ENCODE measurements around the gene RHCE. TPM values are rescaled to one million over a fixed set of nuclear protein-coding genes. Genes with fewer than 3 reads are reported as not detected.

Gene RHCE
- total and polyA plus RNA-seq, 9 of the 15 experiments (the other 6 are each of a cell fraction or from before 2014, with no cell fraction given) = 5.4 to 31.5 (median 12.6) TPM

- DNase-seq (ENCODE audit: extremely low read depth in 1 of 4, low spot score in 3 of 4) (no peak), FAIRE-seq (no peak), ATAC-seq (no peak)
- peaks cover 68% of the 10 kb centered on the region for H3K79me2 ChIP-seq (ENCODE audit: control insufficient read depth, insufficient read depth, low read length)
- H2AFZ ChIP-seq (ENCODE audit: low read depth, low read length) = peak overlapping the region; percentile 92; the same call in 1 of the 2 replicates
- TF ChIP-seq CCAR2 (IDR thresholded peaks at IDR 0.05; ENCODE audit: low read depth, low read length) (no peak), FOXK2 (conservative IDR thresholded peaks at IDR 0.05 in 1 of 2, IDR thresholded peaks at IDR 0.05 in 1 of 2; ENCODE audit: low read depth in 2 of 2) (0 out of 4 replicates have a peak, but pooled peaks of 1 of the 2 experiments have one; percentile 9), FOXA1 (IDR thresholded peaks at IDR 0.05; ENCODE audit: borderline replicate concordance) (no peak), ZNF212 (CRISPR knock-in tag; IDR thresholded peaks at IDR 0.05) (no peak), CHD2 (IDR thresholded peaks at IDR 0.05; ENCODE audit: low read depth, low read length) (no peak), SMAD4 (CRISPR knock-in tag; conservative IDR thresholded peaks at IDR 0.05) (no peak), POLR2AphosphoS2 (IDR thresholded peaks at IDR 0.05; ENCODE audit: low read length) (no peak), PBX2 (CRISPR knock-in tag; IDR thresholded peaks at IDR 0.05; ENCODE audit: low read depth) (no peak), PBX2 (tag; conservative IDR thresholded peaks at IDR 0.05; ENCODE audit: low read depth) (0 out of 2 replicates have a peak, but pooled peaks have one; percentile 1), PKNOX1 (IDR thresholded peaks at IDR 0.05) (peak; percentile 0; the same call in 1 of the 2 replicates), DDX20 (tag; IDR thresholded peaks at IDR 0.05; ENCODE audit: low read depth) (no peak)
- ChIA-PET CTCF (ENCODE audit: low intra/inter-chr PET ratio) (no interaction called here), POLR2A (interaction anchor here (1.0 to 1.1 kb wide), 3 partner anchors 9 to 106 kb away, joined by 3 to 4 read pairs (median 3); no protein-coding TSS in a partner anchor)
- in situ Hi-C loops (cut with MboI) = no loop called here
- H3K27me3 ChIP-seq (ENCODE audit: control insufficient read depth in 2 of 2, insufficient read depth in 2 of 2, low read length in 2 of 2) = no peaks in the 10 kb centered on the region
- H3K27ac ChIP-seq (ENCODE audit: extremely low read depth, low read depth, low read length) = peak overlapping the region; percentile 96
- peak overlapping the region in 1 of 2 experiments; percentile 80; a peak in 2 of 4 replicates for H3K9ac ChIP-seq (ENCODE audit: insufficient read depth in 1 of 2, low read depth in 2 of 2, low read length in 2 of 2)
- no peaks in the 10 kb centered on the region for H4K20me1 ChIP-seq (replicated peaks; ENCODE audit: control insufficient read depth, insufficient read depth, low read length)
- no peaks in the 10 kb centered on the region for H3K9me1 ChIP-seq (ENCODE audit: control insufficient read depth, insufficient read depth, low read length)
- 0% methylated on average over 6 of the region's 6 CpGs for WGBS (ENCODE audit: insufficient coverage, low coverage, missing lambda C conversion rate)
- H3K9me3 ChIP-seq (replicated peaks; ENCODE audit: control insufficient read depth, insufficient read depth, low read depth, low read length) = no peaks in the 10 kb centered on the region
- no TSS peak for BruUV-seq (replicated peaks)
- H3K4me3 ChIP-seq = peak overlapping the region; percentile 92
- peaks cover 6 to 7% of the 10 kb centered on the region in 2 experiments; a peak in 4 of 5 replicates for H3K4me1 ChIP-seq (replicated peaks in 1 of 2; ENCODE audit: control insufficient read depth in 2 of 2, insufficient read depth in 2 of 2, low read length in 2 of 2)
- peak overlapping the region; percentile 90 for H3K4me2 ChIP-seq (ENCODE audit: insufficient read depth, low read length)
- H3K36me3 ChIP-seq (ENCODE audit: control insufficient read depth, insufficient read depth, low read length) = peaks cover 30% of the 10 kb centered on the region
- intact Hi-C loops (cut with micrococcal nuclease) = no loop called here
Observed at GRCh38 chr1:25338986-25339385, 81.6 kb downstream of the RHCE start.

Data from K562 (cell line).